ENCODE results near the gene ADGRD1.

GRCh38 chr12:131047789-131048610 lies 94.3 kb downstream of the ADGRD1 start:
- TF ChIP-seq REST (IDR thresholded peaks at IDR 0.05; ENCODE audit: insufficient read depth in 1 of 2, low read depth in 2 of 2, low read length in 2 of 2) (no peak), POLR2AphosphoS5 (IDR thresholded peaks at IDR 0.05; ENCODE audit: low read depth, low read length) (no peak)

Measured in PFSK-1 (cell line).